Vagina (tissue), 2 donors: Measurements from ENCODE around the gene DNAL1.

Source experiments
- CTCF ChIP-seq, 3 experiments: fragments of 450-650 bp in 2 of 3; fragments of 200-600 bp in 1 of 3; sonication (generic) in 1 of 3; IDR thresholded peaks; one replicate each; pipeline ENCODE4 v1.5.1; 2017 to 2019; ENCODE audit warnings: antibody characterized with exemption in 3 of 3, mild to moderate bottlenecking in 2 of 3, moderate library complexity in 2 of 3
- POLR2A ChIP-seq, 2 donors: fragments of 450-650 bp; IDR thresholded peaks; one replicate each; pipeline ENCODE4 v1.6.1; 2017; ENCODE audit warnings: antibody characterized with exemption in 2 of 2, mild to moderate bottlenecking in 2 of 2, moderate library complexity in 2 of 2
- POLR2AphosphoS5 ChIP-seq, 2 donors: sonication (generic); formaldehyde crosslinking; IDR thresholded peaks; one replicate each; pipeline ENCODE4 v1.9.0; 2017; ENCODE audit warnings: antibody characterized with exemption in 2 of 2, mild to moderate bottlenecking in 2 of 2, low read depth in 1 of 2; ENCODE audit not compliant: insufficient read depth in 1 of 2

- TF ChIP-seq POLR2A (IDR thresholded peaks at IDR 0.05) (no peak), CTCF (IDR thresholded peaks at IDR 0.05) (no peak), POLR2AphosphoS5 (IDR thresholded peaks at IDR 0.05; ENCODE audit: insufficient read depth in 1 of 2, low read depth in 1 of 2) (no peak)
Measured at GRCh38 chr14:73613419-73613963, 31.3 kb upstream of the DNAL1 start.
